CD14-positive monocyte (primary cell): Measurements from ENCODE around the gene ANGEL2. TPM values are rescaled to one million over a fixed set of nuclear protein-coding genes. Genes with fewer than 3 reads are reported as not detected.

Experiments
- DNase-seq, 3 donors: peaks; one replicate each; pipeline ENCODE4 v3.0.0-alpha.2; 2011 to 2022
- H2AFZ ChIP-seq: 2 replicates; pipeline ENCODE4 v1.6.0; 2012; ENCODE audit warnings: mild to moderate bottlenecking, low read depth, low read length, inconsistent platforms; ENCODE audit not compliant: insufficient read depth, poor library complexity, severe bottlenecking
- H3K27ac ChIP-seq, 2 donors: 1 replicate in 1 of 2; 2 replicates in 1 of 2; pipeline ENCODE4 v1.5.1; 2012 to 2013; ENCODE audit warnings: low read length in 2 of 2, control low read depth in 1 of 2, inconsistent platforms in 1 of 2, low read depth in 1 of 2, mild to moderate bottlenecking in 1 of 2
- H3K27me3 ChIP-seq, 2 donors: one replicate each; pipeline versions ENCODE4 v1.6.0 to v1.6.1; 2011 to 2013; ENCODE audit warnings: low read length in 2 of 2; ENCODE audit not compliant: control insufficient read depth in 2 of 2, insufficient read depth in 2 of 2
- H3K36me3 ChIP-seq, 2 donors: replicated peaks in 1 of 2; 1 replicate in 1 of 2; 2 replicates in 1 of 2; pipeline versions ENCODE4 v1.5.1 to v1.6.1; 2012 to 2013; ENCODE audit warnings: low read length in 2 of 2, control low read depth in 1 of 2, inconsistent platforms in 1 of 2, mild to moderate bottlenecking in 1 of 2; ENCODE audit not compliant: insufficient read depth in 2 of 2, control insufficient read depth in 1 of 2
- H3K4me1 ChIP-seq, 2 donors: 1 replicate in 1 of 2; 2 replicates in 1 of 2; pipeline versions ENCODE4 v1.5.1 to v1.6.1; 2012 to 2013; ENCODE audit warnings: low read length in 2 of 2, control low read depth in 1 of 2, inconsistent platforms in 1 of 2, mild to moderate bottlenecking in 1 of 2, moderate library complexity in 1 of 2; ENCODE audit not compliant: insufficient read depth in 2 of 2, control insufficient read depth in 1 of 2
- H3K4me2 ChIP-seq: replicated peaks from 2 replicates; pipeline ENCODE3; 2012; ENCODE audit warnings: low read length, moderate library complexity, mild to moderate bottlenecking; ENCODE audit not compliant: poor library complexity, severe bottlenecking; ENCODE audit errors: extremely low read depth
- H3K4me3 ChIP-seq, 3 experiments: fragments of 200-600 bp in 1 of 3; sonication (generic) in 1 of 3; replicated peaks in 1 of 3; 1 replicate in 2 of 3; 2 replicates in 1 of 3; pipeline ENCODE4 v1.5.1; 2011 to 2013; ENCODE audit warnings: low read length in 3 of 3, mild to moderate bottlenecking in 3 of 3, control low read depth in 2 of 3, low read depth in 2 of 3, inconsistent platforms in 1 of 3, moderate library complexity in 1 of 3
- H3K79me2 ChIP-seq: 2 replicates; pipeline ENCODE4 v1.6.0; 2012; ENCODE audit warnings: mild to moderate bottlenecking, control low read depth, inconsistent platforms, low read length, moderate library complexity; ENCODE audit not compliant: insufficient read depth
- H3K9ac ChIP-seq: 2 replicates; pipeline ENCODE4 v1.6.0; 2017; ENCODE audit warnings: low read length, mild to moderate bottlenecking; ENCODE audit not compliant: insufficient read depth, poor library complexity, severe bottlenecking
- H3K9me3 ChIP-seq, 2 donors: replicated peaks in 1 of 2; 1 replicate in 1 of 2; 2 replicates in 1 of 2; pipeline versions ENCODE4 v1.5.1 to v1.6.1; 2012 to 2013; ENCODE audit warnings: low read length in 2 of 2, control low read depth in 1 of 2; ENCODE audit not compliant: control insufficient read depth in 1 of 2, insufficient read depth in 1 of 2
- H4K20me1 ChIP-seq: 2 replicates; pipeline ENCODE4 v1.6.0; 2012; ENCODE audit warnings: mild to moderate bottlenecking, low read length, control low read depth, moderate library complexity; ENCODE audit not compliant: insufficient read depth
- H3K27ac Mint-ChIP-seq, 7 donors: one replicate each; pipeline ENCODE4 v1.8.0; 2020; ENCODE audit warnings: mild to moderate bottlenecking in 7 of 7, mixed read lengths in 7 of 7, moderate library complexity in 6 of 7, inconsistent platforms in 2 of 7
- H3K27me3 Mint-ChIP-seq, 3 donors: one replicate each; pipeline ENCODE4 v1.8.0; 2021 to 2022; ENCODE audit warnings: low read depth in 3 of 3, mild to moderate bottlenecking in 3 of 3, mixed read lengths in 3 of 3, moderate library complexity in 3 of 3, inconsistent platforms in 1 of 3
- H3K36me3 Mint-ChIP-seq, 2 donors: one replicate each; pipeline ENCODE4 v1.8.0; 2020; ENCODE audit warnings: mixed read lengths in 2 of 2, inconsistent platforms in 1 of 2, mild to moderate bottlenecking in 1 of 2
- H3K4me1 Mint-ChIP-seq: one replicate; pipeline ENCODE4 v1.8.0; 2020; ENCODE audit warnings: mild to moderate bottlenecking, mixed read lengths
- H3K4me3 Mint-ChIP-seq, 2 donors: one replicate each; pipeline ENCODE4 v1.8.0; 2020; ENCODE audit warnings: mild to moderate bottlenecking in 2 of 2, mixed read lengths in 2 of 2, moderate library complexity in 1 of 2
- H3K9me3 Mint-ChIP-seq, 7 donors: one replicate each; pipeline ENCODE4 v1.8.0; 2020 to 2022; ENCODE audit warnings: mixed read lengths in 7 of 7, mild to moderate bottlenecking in 6 of 7, moderate library complexity in 6 of 7, inconsistent platforms in 2 of 7
- WGBS: methylation state at CpG from one replicate; pipeline ENCODE4 v1.1.5; 2013; ENCODE audit warnings: missing lambda C conversion rate; ENCODE audit not compliant: insufficient coverage; 5-methylcytosine and 5-hydroxymethylcytosine counted together
- intact Hi-C, 2 donors: fragments of 100-400 bp; cut with micrococcal nuclease; formaldehyde crosslinking; loops; one replicate each; pipeline versions ENCODE4 v1.15.0 to v1.15.1; 2023
- polyA plus RNA-seq, 3 donors: library from polyadenylated mRNA; depleted of rRNA in 1 of 3; unstranded in 2 of 3; stranded (reverse) in 1 of 3; fragments of 300-500 nt in 2 of 3; fragments of >200 nt in 1 of 3; fragmentation: Illumina TruSeq in 2 of 3; gene quantifications; 1 replicate in 2 of 3; 2 replicates in 1 of 3; pipeline ENCODE4 v1.2.3, GENCODE V29; 2012 to 2021
- TF ChIP-seq, protein P1 (sequence below): fragments of 200-600 bp; IDR thresholded peaks from one replicate; pipeline ENCODE4 v1.8.0; 2022; ENCODE audit warnings: antibody characterized with exemption, mild to moderate bottlenecking

Gene ANGEL2
- polyA plus RNA-seq, 3 donors: 17.5 to 29.0 (median 18.3) TPM

DNA sequence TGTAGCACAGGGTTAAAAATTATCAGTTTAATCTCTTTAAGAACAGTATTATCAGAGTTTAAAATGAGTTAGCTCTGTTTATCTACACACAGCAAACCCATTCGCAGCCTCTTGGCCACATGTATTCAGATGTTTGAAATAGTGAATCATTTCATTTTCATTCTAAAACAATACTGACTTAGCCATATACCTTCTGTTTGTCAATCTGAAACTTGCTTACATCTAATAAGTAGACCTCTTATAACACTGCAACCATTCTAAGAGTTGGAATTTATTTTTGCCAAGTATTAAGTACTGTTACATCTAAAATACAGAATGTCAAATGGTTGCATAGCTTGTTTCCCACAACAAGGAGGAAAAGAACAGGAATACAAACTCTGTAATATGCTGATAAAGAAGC is 25.4 kb downstream of the ANGEL2 start:
- Histone ChIP-seq H3K4me3 (no peak overlapping the region), H3K27me3 (no peaks in the 10 kb centered on the region), H2AFZ (no peak overlapping the region), H3K4me2 (no peak overlapping the region), H3K9me3 (no peaks in the 10 kb centered on the region), H3K36me3 (peaks cover 45 to 65% of the 10 kb centered on the region in 2 donors), H4K20me1 (no peaks in the 10 kb centered on the region), H3K79me2 (no peaks in the 10 kb centered on the region), H3K9ac (no peak overlapping the region), H3K4me1 (no peaks in the 10 kb centered on the region), H3K27ac (no peak overlapping the region)
- H3K4me1 Mint-ChIP-seq: no peaks in the 10 kb centered on the region
- H3K4me3 Mint-ChIP-seq: no peak overlapping the region
- WGBS: no CpG with 5 or more reads among the region's 1 CpG
- H3K9me3 Mint-ChIP-seq: no peaks in the 10 kb centered on the region
- intact Hi-C loops: loop anchor here (10.0 kb wide), 1 partner anchor 535 kb away; no protein-coding TSS in a partner anchor
- no peak for DNase-seq
- no peak overlapping the region for H3K27ac Mint-ChIP-seq
- TF ChIP-seq, protein P1, sequence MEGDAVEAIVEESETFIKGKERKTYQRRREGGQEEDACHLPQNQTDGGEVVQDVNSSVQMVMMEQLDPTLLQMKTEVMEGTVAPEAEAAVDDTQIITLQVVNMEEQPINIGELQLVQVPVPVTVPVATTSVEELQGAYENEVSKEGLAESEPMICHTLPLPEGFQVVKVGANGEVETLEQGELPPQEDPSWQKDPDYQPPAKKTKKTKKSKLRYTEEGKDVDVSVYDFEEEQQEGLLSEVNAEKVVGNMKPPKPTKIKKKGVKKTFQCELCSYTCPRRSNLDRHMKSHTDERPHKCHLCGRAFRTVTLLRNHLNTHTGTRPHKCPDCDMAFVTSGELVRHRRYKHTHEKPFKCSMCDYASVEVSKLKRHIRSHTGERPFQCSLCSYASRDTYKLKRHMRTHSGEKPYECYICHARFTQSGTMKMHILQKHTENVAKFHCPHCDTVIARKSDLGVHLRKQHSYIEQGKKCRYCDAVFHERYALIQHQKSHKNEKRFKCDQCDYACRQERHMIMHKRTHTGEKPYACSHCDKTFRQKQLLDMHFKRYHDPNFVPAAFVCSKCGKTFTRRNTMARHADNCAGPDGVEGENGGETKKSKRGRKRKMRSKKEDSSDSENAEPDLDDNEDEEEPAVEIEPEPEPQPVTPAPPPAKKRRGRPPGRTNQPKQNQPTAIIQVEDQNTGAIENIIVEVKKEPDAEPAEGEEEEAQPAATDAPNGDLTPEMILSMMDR: no peak
- peaks cover 37 to 47% of the 10 kb centered on the region in 2 donors for H3K36me3 Mint-ChIP-seq
- H3K27me3 Mint-ChIP-seq: no peaks in the 10 kb centered on the region

DNA sequence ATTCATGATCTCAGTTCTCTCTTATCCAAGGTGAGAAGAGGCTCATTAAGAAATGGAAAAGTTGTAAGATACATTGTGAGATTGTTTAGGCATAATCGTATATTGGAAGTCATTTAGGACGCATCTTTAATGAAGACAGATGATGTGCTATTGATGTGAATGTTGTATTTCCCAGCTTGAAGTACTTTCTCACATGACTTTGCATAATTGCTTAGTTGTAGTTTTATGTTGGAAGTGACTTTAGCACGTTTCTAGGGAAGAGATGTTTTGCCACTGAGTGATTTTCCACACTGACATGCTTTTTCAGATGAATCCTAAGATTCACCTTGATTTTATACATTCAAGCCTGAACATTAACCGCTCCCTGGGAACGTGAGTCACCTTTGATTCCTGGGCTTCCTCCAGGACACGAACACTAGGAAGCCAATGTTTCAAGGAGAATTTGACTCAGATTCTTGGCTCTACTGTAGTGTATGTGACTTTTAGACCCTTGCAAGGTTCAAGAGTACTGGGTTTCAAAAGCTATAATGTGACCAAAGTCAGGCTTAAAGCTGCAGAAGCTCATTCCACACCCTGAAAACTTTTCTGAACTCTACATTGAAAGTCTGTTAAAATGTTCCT is 27.9 kb downstream of the ANGEL2 start:
- no peak overlapping the region for H3K4me3 ChIP-seq
- no peaks in the 10 kb centered on the region for H3K9me3 Mint-ChIP-seq
- H3K27me3 Mint-ChIP-seq: no peaks in the 10 kb centered on the region
- no peak overlapping the region for H3K27ac Mint-ChIP-seq
- H3K9ac ChIP-seq: no peak overlapping the region
- no peak for DNase-seq
- no peaks in the 10 kb centered on the region for H3K79me2 ChIP-seq
- H3K4me1 Mint-ChIP-seq: no peaks in the 10 kb centered on the region
- H3K4me2 ChIP-seq: no peak overlapping the region
- no peaks in the 10 kb centered on the region for H3K4me1 ChIP-seq
- TF ChIP-seq, protein P1: no peak
- H3K27me3 ChIP-seq: no peaks in the 10 kb centered on the region
- WGBS: 94% methylated on average over 4 of the region's 6 CpGs
- H2AFZ ChIP-seq: no peak overlapping the region
- H3K9me3 ChIP-seq: no peaks in the 10 kb centered on the region
- peaks cover 23 to 29% of the 10 kb centered on the region in 2 donors for H3K36me3 Mint-ChIP-seq
- H3K27ac ChIP-seq: no peak overlapping the region
- H3K4me3 Mint-ChIP-seq: no peak overlapping the region
- no peaks in the 10 kb centered on the region for H4K20me1 ChIP-seq
- intact Hi-C loops: no loop called here
- peaks cover 25 to 40% of the 10 kb centered on the region in 2 donors for H3K36me3 ChIP-seq
